ENCODE results near the gene ACTL9.

The ACTL9 gene

GRCh38 chr19:8680676-8681344 lies 17.8 kb downstream of the ACTL9 start:
- TF ChIP-seq, protein P1, sequence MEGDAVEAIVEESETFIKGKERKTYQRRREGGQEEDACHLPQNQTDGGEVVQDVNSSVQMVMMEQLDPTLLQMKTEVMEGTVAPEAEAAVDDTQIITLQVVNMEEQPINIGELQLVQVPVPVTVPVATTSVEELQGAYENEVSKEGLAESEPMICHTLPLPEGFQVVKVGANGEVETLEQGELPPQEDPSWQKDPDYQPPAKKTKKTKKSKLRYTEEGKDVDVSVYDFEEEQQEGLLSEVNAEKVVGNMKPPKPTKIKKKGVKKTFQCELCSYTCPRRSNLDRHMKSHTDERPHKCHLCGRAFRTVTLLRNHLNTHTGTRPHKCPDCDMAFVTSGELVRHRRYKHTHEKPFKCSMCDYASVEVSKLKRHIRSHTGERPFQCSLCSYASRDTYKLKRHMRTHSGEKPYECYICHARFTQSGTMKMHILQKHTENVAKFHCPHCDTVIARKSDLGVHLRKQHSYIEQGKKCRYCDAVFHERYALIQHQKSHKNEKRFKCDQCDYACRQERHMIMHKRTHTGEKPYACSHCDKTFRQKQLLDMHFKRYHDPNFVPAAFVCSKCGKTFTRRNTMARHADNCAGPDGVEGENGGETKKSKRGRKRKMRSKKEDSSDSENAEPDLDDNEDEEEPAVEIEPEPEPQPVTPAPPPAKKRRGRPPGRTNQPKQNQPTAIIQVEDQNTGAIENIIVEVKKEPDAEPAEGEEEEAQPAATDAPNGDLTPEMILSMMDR (IDR thresholded peaks at IDR 0.05; ENCODE audit: low read depth, low read length): no peak
- no peaks in the 10 kb centered on the region for H3K4me1 ChIP-seq
- no peaks in the 10 kb centered on the region for H3K9me3 ChIP-seq
- DNase-seq: no peak
- no peaks in the 10 kb centered on the region for H3K27me3 ChIP-seq
- H3K36me3 ChIP-seq: no peaks in the 10 kb centered on the region
- no peak overlapping the region for H3K4me3 ChIP-seq (ENCODE audit: low read depth, low read length)

DNA sequence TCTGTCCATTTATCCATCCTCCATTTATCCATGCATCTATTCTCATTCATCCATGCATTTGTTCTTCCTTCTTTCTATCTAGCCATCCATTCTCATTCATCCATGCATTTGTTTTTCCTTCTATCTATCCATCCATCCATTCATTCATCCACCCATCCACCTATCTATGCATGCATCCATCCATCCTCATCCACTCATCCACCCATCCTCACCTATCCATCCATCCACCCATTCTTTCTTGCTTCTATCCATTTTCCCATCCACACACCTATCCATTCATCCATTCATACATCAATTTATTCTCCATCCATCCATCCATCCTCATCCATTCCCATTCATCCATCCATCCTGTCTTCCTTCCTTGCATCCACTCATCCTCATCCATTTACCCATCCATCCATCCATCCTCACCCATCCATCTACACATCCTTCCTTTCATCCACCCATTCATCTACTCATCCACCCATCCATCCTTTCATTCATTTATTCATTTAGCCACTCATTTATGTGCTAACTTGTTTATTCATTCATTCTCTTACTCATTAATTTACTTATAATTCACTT lies 20.3 kb downstream of the ACTL9 start:
- Histone ChIP-seq H3K9me3 (no peaks in the 10 kb centered on the region), H3K4me3 (ENCODE audit: low read depth, low read length) (no peak overlapping the region), H3K27me3 (no peaks in the 10 kb centered on the region), H3K36me3 (no peaks in the 10 kb centered on the region), H3K4me1 (no peaks in the 10 kb centered on the region)
- DNase-seq: no peak
- TF ChIP-seq, protein P1 (IDR thresholded peaks at IDR 0.05; ENCODE audit: low read depth, low read length): no peak

DNA sequence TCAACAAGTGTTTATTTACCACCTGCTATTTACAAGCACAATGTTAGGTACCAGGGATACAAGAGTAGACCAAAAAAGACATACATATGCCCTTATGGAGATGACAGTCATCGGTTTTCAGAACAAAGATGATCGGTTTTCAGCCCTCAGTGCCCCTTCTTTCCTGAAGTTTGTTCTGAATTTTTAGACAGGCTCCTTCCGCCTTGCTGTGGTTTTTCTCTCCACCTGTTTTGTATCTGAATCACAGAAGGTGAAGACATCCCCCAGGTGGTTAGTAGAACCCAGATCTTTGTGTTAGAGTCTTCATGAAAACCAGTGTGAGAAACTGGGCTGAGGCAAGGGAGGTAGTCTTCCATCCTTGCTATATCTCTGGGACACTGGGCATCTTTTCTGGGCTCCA lies 23.5 kb downstream of the ACTL9 start:
- Histone ChIP-seq H3K4me3 (ENCODE audit: low read depth, low read length) (no peak overlapping the region), H3K4me1 (no peaks in the 10 kb centered on the region), H3K9me3 (no peaks in the 10 kb centered on the region), H3K27me3 (no peaks in the 10 kb centered on the region), H3K36me3 (no peaks in the 10 kb centered on the region)
- no peak for DNase-seq
- TF ChIP-seq, protein P1 (IDR thresholded peaks at IDR 0.05; ENCODE audit: low read depth, low read length): no peak

DNA sequence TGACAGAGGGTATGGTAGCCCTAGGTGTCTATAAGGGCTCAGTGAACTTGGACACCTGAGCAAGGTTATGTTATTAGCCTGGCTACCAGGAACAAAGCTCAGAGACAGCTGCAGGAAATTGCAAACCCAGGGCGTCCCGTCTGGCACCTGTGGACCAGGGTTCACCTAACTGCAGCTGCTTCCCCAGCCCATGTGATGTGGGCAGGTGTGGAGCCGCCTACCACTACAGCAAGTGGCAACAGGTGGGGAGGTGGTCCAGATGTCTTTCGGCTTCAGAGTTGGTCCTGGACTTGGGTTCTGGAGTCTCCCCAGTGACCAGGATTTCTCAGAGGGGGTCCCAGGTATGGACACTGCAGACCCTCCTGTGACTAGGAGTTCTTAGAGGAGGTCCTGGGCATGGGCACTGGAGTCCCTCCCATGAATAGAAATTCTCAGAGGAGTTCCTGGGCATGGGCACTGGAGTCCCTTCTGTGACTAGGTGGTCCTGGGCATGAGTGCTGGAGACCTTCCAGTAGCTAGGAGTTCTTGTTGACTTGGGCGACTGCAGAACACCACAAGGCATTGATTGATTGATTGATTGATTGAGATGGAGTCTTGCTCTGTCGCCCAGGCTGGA lies 25.2 kb downstream of the ACTL9 start:
- Histone ChIP-seq H3K4me3 (ENCODE audit: low read depth, low read length) (no peak overlapping the region), H3K27me3 (no peaks in the 10 kb centered on the region), H3K9me3 (no peaks in the 10 kb centered on the region), H3K4me1 (no peaks in the 10 kb centered on the region), H3K36me3 (no peaks in the 10 kb centered on the region)
- DNase-seq: no peak
- TF ChIP-seq, protein P1 (IDR thresholded peaks at IDR 0.05; ENCODE audit: low read depth, low read length): no peak

DNA sequence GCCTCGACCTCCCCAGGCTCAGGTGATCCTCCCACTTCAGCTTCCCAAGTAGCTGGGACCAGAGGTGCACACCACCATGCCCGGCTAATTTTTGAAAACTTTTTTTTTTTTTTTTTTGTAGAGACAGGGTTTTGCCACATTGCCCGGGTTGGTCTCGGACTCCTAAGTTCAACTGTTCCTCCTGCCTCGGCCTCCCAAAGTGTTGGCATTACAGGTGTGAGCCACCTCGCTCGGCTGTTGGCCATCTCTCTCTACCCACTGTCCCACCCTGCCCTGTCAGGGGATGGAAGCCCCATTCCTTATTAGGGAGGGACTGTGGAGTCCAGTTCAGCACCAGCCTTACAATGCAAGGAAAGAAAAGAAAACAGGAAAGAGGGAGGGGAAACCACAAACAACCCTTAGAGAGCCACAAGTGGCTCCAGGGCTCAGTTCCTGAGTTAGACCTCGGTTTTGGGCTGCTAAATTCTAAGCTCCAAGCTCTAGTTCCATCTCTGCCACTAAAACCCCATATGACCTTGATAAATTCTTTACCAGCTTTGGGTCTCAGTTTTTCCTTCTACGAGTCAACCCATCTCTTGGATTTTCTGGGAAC lies 31.7 kb downstream of the ACTL9 start:
- TF ChIP-seq, protein P1 (IDR thresholded peaks at IDR 0.05; ENCODE audit: low read depth, low read length): no peak
- no peak for DNase-seq
- no peaks in the 10 kb centered on the region for H3K36me3 ChIP-seq
- H3K9me3 ChIP-seq: no peaks in the 10 kb centered on the region
- no peak overlapping the region for H3K4me3 ChIP-seq (ENCODE audit: low read depth, low read length)
- no peaks in the 10 kb centered on the region for H3K4me1 ChIP-seq
- no peaks in the 10 kb centered on the region for H3K27me3 ChIP-seq
